MCF 10A (cell line): Measurements from ENCODE around the gene ADAMTS6. TPM values are rescaled to one million over a fixed set of nuclear protein-coding genes. Genes with fewer than 3 reads are reported as not detected.
"Not testable (repeated sequence)": the region's sequence is repeated elsewhere in the genome, so short reads cannot be mapped to it uniquely, and the experiment has no call there.

Experiments
- BruUV-seq: library from RNA; stranded (reverse); fragments of 400-500 nt; replicated peaks from 2 replicates; lab custom pipeline; 2021; lab: Mats Ljungman, UMichigan
- CTCF ChIA-PET: fragments of 300-600 bp; sonication (Branson Sonifier 250); formaldehyde crosslinking; extraction: SDS; loops from one replicate; lab custom pipeline; 2021; ENCODE audit warnings: antibody characterized with exemption, inconsistent platforms; lab: Yijun Ruan, JAX
- POLR2A ChIA-PET: fragments of 300-600, 350-650 bp; sonication (Branson Sonifier 250); formaldehyde crosslinking; extraction: SDS; loops from one replicate; lab custom pipeline; 2020; ENCODE audit warnings: antibody characterized with exemption, inconsistent platforms; lab: Yijun Ruan, JAX
- DNase-seq: peaks from one replicate; pipeline ENCODE4 v3.0.0-alpha.2; 2018; ENCODE audit not compliant: unreplicated experiment
- H3K27ac Mint-ChIP-seq: one replicate; pipeline ENCODE4 v1.8.0; 2022; ENCODE audit warnings: mild to moderate bottlenecking, low read depth, mixed read lengths; ENCODE audit not compliant: unreplicated experiment
- H3K27me3 Mint-ChIP-seq: one replicate; pipeline ENCODE4 v1.8.0; 2022; ENCODE audit warnings: mixed read lengths; ENCODE audit not compliant: insufficient read depth, unreplicated experiment
- H3K36me3 Mint-ChIP-seq: one replicate; pipeline ENCODE4 v1.8.0; 2022; ENCODE audit warnings: mild to moderate bottlenecking, moderate library complexity, mixed read lengths; ENCODE audit not compliant: insufficient read depth, unreplicated experiment
- H3K4me1 Mint-ChIP-seq: one replicate; pipeline ENCODE4 v1.8.0; 2022; ENCODE audit warnings: mixed read lengths; ENCODE audit not compliant: insufficient read depth, unreplicated experiment
- H3K4me3 Mint-ChIP-seq: one replicate; pipeline ENCODE4 v1.8.0; 2022; ENCODE audit warnings: mild to moderate bottlenecking, moderate library complexity, mixed read lengths; ENCODE audit not compliant: unreplicated experiment
- H3K9me3 Mint-ChIP-seq: one replicate; pipeline ENCODE4 v1.8.0; 2022; ENCODE audit warnings: mixed read lengths; ENCODE audit not compliant: unreplicated experiment
- CTCF ChIP-seq: fragments of 200-600 bp; IDR thresholded peaks from one replicate; pipeline ENCODE4 v1.8.0; 2022; ENCODE audit warnings: antibody characterized with exemption, mild to moderate bottlenecking; ENCODE audit not compliant: unreplicated experiment
- intact Hi-C: fragments of 100-400 bp; cut with micrococcal nuclease; formaldehyde crosslinking; loops from 2 replicates; pipeline ENCODE4 v1.14.1; 2022
- total RNA-seq: library from RNA; stranded (reverse); gene quantifications from 2 replicates; pipeline ENCODE4 v1.2.3, GENCODE V29; 2022

The ADAMTS6 gene
- total RNA-seq, 1 experiment from 2014 or later: 17.8 TPM

DNA sequence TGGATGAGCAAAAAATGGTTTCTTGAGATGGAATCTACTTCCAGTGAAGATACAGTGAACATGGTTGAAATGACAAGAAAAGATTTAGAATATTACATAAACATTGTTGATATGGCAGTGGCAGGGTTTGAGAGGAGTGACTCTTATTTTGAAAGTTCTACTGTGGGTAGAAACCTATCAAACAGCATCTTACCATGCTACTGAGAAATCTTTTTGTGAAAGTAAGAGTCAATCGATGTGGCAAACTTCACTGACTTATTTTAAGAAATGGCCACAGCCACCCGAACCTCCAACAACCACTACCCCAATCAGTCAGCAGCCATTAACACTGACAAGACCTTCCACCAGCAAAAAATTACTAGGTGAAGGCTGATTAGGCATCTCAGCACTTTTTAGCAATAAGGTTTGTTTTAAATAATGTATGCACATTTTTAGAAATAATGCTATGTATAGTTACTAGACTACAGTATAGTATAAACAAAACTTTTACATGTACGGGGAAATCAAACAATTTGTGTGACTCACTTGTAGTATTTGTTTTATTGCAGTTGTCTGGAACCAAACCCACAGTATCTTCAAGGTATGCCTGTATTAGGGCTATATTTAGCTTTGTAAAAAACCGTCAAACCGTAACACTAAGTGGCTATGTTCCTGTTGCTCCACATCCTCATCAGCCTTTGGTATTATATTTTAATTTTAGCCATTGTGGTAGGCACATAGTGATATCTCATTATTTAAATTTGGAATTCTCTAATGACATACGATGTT lies 30.6 kb upstream of the ADAMTS6 start:
- H3K36me3 Mint-ChIP-seq: no peaks in the 10 kb centered on the region
- no peaks in the 10 kb centered on the region for H3K27me3 Mint-ChIP-seq
- BruUV-seq: no TSS peak
- intact Hi-C loops: no loop called here
- H3K27ac Mint-ChIP-seq: no peak overlapping the region
- no peaks in the 10 kb centered on the region for H3K9me3 Mint-ChIP-seq
- CTCF ChIA-PET: no interaction called here
- no peak for TF ChIP-seq CTCF
- POLR2A ChIA-PET: interaction anchor here (0.8 kb wide), 1 partner anchor 619 kb away, joined by 4 read pairs; no protein-coding TSS in a partner anchor
- no peaks in the 10 kb centered on the region for H3K4me1 Mint-ChIP-seq
- no peak overlapping the region for H3K4me3 Mint-ChIP-seq
- DNase-seq: peak; percentile 4

- ChIA-PET POLR2A (no interaction called here), CTCF (no interaction called here)
- H3K9me3 Mint-ChIP-seq: no peaks in the 10 kb centered on the region
- H3K4me1 Mint-ChIP-seq: no peaks in the 10 kb centered on the region
- H3K27ac Mint-ChIP-seq: no peak overlapping the region
- H3K36me3 Mint-ChIP-seq: no peaks in the 10 kb centered on the region
- TF ChIP-seq CTCF: no peak
- intact Hi-C loops: no loop called here
- DNase-seq: no peak
- BruUV-seq: no TSS peak
- H3K4me3 Mint-ChIP-seq: no peak overlapping the region
- H3K27me3 Mint-ChIP-seq: no peaks in the 10 kb centered on the region
Observed at GRCh38 chr5:65508978-65509377, 27.3 kb upstream of the ADAMTS6 start.

DNA sequence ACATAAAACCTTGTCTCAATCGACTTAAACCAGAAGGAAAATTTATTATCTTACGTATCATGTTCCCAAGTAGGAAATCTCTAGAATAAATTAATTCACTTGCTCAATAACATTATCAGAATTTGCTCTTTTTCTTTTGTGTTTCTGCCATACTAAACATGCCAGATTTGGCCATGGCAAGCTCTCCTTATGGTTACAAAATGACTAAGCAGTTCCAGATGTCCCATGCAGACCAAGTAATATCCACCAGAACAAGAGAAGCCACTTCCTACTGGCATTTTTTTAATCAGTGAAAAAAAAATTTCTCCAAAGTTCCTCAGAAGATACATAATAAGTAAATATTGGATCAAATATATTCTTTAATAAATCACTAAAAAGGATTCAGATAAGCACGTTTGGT lies 25.2 kb upstream of the ADAMTS6 start:
- Mint-ChIP-seq H3K4me3 (no peak overlapping the region), H3K27ac (no peak overlapping the region), H3K36me3 (no peaks in the 10 kb centered on the region), H3K4me1 (no peaks in the 10 kb centered on the region), H3K27me3 (no peaks in the 10 kb centered on the region), H3K9me3 (no peaks in the 10 kb centered on the region)
- ChIA-PET POLR2A (no interaction called here), CTCF (interaction anchor here (0.6 kb wide), 1 partner anchor 649 kb away, joined by 3 read pairs; no protein-coding TSS in a partner anchor)
- intact Hi-C loops: no loop called here
- no peak for DNase-seq
- TF ChIP-seq CTCF: no peak
- BruUV-seq: no TSS peak

- POLR2A ChIA-PET: no interaction called here
- CTCF ChIA-PET: interaction anchor here (10.1 kb wide), 1 partner anchor 678 kb away, joined by 143 read pairs; no protein-coding TSS in a partner anchor
- Mint-ChIP-seq H3K9me3 (no peaks in the 10 kb centered on the region), H3K36me3 (no peaks in the 10 kb centered on the region), H3K27ac (no peak overlapping the region), H3K4me3 (no peak overlapping the region), H3K27me3 (no peaks in the 10 kb centered on the region), H3K4me1 (no peaks in the 10 kb centered on the region)
- no TSS peak for BruUV-seq
- no peak for TF ChIP-seq CTCF
- intact Hi-C loops: no loop called here
- no peak for DNase-seq
Observed at GRCh38 chr5:65489119-65489518, 7.4 kb upstream of the ADAMTS6 start.

DNA sequence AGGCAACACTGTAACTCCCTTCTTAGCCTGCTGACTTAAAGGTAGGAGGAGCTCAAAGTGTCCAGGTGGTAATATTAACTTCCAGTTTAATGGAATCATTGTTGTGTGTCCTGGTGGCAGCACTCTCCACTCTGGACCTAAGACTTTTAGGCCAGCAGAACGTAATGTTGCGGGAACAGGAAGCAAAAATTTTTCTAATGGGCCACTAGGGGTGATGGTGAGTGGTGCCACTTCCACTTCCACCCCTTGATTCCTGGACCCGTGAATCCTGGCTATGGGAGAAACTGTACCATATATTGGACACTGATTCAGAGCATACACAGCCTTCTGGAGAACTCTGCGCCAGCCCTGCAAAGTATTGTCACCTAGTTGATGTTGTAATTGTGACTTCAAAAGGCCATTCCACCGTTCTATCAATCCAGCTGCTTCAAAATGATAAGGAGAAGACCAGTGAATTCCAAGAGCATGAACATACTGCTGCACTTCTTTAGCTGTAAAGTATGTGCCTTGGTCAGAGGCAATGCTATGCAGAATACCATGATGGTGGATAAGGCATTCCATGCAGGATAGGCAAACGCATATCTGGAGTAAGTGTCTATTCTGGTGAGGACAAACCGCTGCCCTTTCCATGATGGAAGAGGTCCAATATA lies 6.4 kb upstream of the ADAMTS6 start:
- CTCF ChIA-PET: interaction anchor here (0.5 to 10.1 kb wide), 3 partner anchors 202 to 829 kb away, joined by 3 to 143 read pairs (median 3); no protein-coding TSS in a partner anchor
- H3K36me3 Mint-ChIP-seq, BruUV-seq, intact Hi-C loops, DNase-seq, H3K9me3 Mint-ChIP-seq, H3K4me1 Mint-ChIP-seq, H3K27me3 Mint-ChIP-seq, H3K27ac Mint-ChIP-seq, POLR2A ChIA-PET, H3K4me3 Mint-ChIP-seq: not testable (repeated sequence)

- H3K27ac Mint-ChIP-seq, H3K9me3 Mint-ChIP-seq, POLR2A ChIA-PET, H3K36me3 Mint-ChIP-seq, DNase-seq, H3K27me3 Mint-ChIP-seq, BruUV-seq, intact Hi-C loops, H3K4me1 Mint-ChIP-seq, H3K4me3 Mint-ChIP-seq: not testable (repeated sequence)
- CTCF ChIA-PET: interaction anchor here (0.7 to 10.1 kb wide), 4 partner anchors 28 to 675 kb away, joined by 3 to 143 read pairs (median 20); no protein-coding TSS in a partner anchor
Observed at GRCh38 chr5:65486803-65487202, 5.1 kb upstream of the ADAMTS6 start.
